ENCODE results near the gene KIR3DL3.

DNA sequence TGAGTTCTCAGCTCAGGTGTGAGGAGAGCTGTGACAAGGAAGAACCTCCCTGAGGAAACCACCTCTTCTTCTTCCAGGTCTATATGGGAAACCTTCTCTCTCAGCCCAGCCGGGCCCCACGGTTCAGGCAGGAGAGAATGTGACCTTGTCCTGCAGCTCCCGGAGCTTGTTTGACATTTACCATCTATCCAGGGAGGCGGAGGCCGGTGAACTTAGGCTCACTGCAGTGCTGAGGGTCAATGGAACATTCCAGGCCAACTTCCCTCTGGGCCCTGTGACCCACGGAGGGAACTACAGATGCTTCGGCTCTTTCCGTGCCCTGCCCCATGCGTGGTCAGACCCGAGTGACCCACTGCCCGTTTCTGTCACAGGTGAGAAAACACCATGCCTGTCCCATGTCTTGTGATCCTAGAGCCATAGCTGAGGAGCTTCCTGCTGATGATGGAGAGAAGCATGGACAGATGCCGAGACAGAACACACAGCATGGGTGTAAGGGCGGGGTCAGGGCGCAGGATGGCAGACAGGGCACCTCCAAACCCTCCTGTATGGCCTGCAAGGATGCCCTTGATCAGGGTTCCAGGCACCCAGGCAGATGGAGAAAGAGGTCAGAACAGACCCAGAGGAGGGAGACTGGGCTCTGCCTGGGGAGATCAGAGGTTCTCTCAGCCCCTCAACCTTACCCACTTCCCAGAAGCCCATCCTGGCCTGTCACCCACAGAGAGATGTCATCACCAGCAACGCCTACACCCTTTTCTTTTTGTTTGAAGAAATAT, 5.4 kb downstream of the KIR3DL3 start:
- TF ChIP-seq POLR2AphosphoS5 (IDR thresholded peaks at IDR 0.05; ENCODE audit: low read depth) (no peak), REST (IDR thresholded peaks at IDR 0.05; ENCODE audit: unreplicated experiment) (no peak), EZH2 (IDR thresholded peaks at IDR 0.05; ENCODE audit: low read depth, unreplicated experiment) (no peak), STAT1 (IDR thresholded peaks at IDR 0.05; ENCODE audit: unreplicated experiment) (no peak), JUNB (IDR thresholded peaks at IDR 0.05; ENCODE audit: unreplicated experiment) (no peak), EZH2phosphoT487 (IDR thresholded peaks at IDR 0.05; ENCODE audit: unreplicated experiment) (no peak), ZNF331 (CRISPR knock-in tag; IDR thresholded peaks at IDR 0.05; ENCODE audit: low read depth) (no peak), NANOG (IDR thresholded peaks at IDR 0.05; ENCODE audit: borderline replicate concordance) (no peak), ZNF462 (CRISPR knock-in tag; IDR thresholded peaks at IDR 0.05) (no peak), CREB1 (CRISPR knock-in tag; IDR thresholded peaks at IDR 0.05; ENCODE audit: low read depth) (no peak), ZNF114 (CRISPR knock-in tag; IDR thresholded peaks at IDR 0.05) (no peak)
- TF ChIP-seq, protein P1, sequence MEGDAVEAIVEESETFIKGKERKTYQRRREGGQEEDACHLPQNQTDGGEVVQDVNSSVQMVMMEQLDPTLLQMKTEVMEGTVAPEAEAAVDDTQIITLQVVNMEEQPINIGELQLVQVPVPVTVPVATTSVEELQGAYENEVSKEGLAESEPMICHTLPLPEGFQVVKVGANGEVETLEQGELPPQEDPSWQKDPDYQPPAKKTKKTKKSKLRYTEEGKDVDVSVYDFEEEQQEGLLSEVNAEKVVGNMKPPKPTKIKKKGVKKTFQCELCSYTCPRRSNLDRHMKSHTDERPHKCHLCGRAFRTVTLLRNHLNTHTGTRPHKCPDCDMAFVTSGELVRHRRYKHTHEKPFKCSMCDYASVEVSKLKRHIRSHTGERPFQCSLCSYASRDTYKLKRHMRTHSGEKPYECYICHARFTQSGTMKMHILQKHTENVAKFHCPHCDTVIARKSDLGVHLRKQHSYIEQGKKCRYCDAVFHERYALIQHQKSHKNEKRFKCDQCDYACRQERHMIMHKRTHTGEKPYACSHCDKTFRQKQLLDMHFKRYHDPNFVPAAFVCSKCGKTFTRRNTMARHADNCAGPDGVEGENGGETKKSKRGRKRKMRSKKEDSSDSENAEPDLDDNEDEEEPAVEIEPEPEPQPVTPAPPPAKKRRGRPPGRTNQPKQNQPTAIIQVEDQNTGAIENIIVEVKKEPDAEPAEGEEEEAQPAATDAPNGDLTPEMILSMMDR (conservative IDR thresholded peaks at IDR 0.05; ENCODE audit: low read depth in 2 of 2): no peak
- TF ChIP-seq, protein P2, sequence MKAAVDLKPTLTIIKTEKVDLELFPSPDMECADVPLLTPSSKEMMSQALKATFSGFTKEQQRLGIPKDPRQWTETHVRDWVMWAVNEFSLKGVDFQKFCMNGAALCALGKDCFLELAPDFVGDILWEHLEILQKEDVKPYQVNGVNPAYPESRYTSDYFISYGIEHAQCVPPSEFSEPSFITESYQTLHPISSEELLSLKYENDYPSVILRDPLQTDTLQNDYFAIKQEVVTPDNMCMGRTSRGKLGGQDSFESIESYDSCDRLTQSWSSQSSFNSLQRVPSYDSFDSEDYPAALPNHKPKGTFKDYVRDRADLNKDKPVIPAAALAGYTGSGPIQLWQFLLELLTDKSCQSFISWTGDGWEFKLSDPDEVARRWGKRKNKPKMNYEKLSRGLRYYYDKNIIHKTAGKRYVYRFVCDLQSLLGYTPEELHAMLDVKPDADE (IDR thresholded peaks at IDR 0.05): no peak

Measured in GM23338 (cell line).